Endometrial microvascular endothelial cells (primary cell): ENCODE data around the gene VWA5B2. TPM values are rescaled to one million over a fixed set of nuclear protein-coding genes. Genes with fewer than 3 reads are reported as not detected.
"Not testable (repeated sequence)": the region's sequence is repeated elsewhere in the genome, so short reads cannot be mapped to it uniquely, and the experiment has no call there.

Experiments used
- in situ Hi-C: cut with HindIII; loops from 2 replicates; pipeline ENCODE4 v1.10.0; 2017; ENCODE audit warnings: low sequenced_read_pairs, low pct_unique_long_range_greater_than_20kb; ENCODE audit errors: inconsistent ontology term
- total RNA-seq: library from RNA; depleted of rRNA; stranded (reverse); fragments of >200 nt; gene quantifications from one replicate; pipeline ENCODE4 v1.2.3, GENCODE V29; 2015; ENCODE audit errors: inconsistent ontology term

Gene VWA5B2
- total RNA-seq, 1 donor from 2014 or later, result not detected

GRCh38 chr3:184261854-184262763 is 32.7 kb downstream of the VWA5B2 start:
- in situ Hi-C loops, result no loop called here

GRCh38 chr3:184262764-184263179 is 33.4 kb downstream of the VWA5B2 start:
- in situ Hi-C loops, result no loop called here

- in situ Hi-C loops, result not testable (repeated sequence)
These were observed 37.9 kb downstream of the VWA5B2 start for GRCh38 chr3:184267249-184267648.

- in situ Hi-C loops, result no loop called here
These were observed 42.9 kb downstream of the VWA5B2 start for GRCh38 chr3:184272269-184272668.

- in situ Hi-C loops, result no loop called here
These were observed 46.0 kb downstream of the VWA5B2 start for GRCh38 chr3:184275381-184275701.

- in situ Hi-C loops, result no loop called here
These were observed 46.9 kb downstream of the VWA5B2 start, which contains the start of gene ECE2 for GRCh38 chr3:184275961-184276910. Gene ECE2, plus strand, starts transcription at chr3:184276022. Its CDS starts 132 bp downstream, at chr3:184276154.

GRCh38 chr3:184277366-184277765 is 48.0 kb downstream of the VWA5B2 start:
- in situ Hi-C loops, result no loop called here

- in situ Hi-C loops, result no loop called here
These were observed 53.6 kb downstream of the VWA5B2 start for GRCh38 chr3:184282941-184283340.

GRCh38 chr3:184283681-184284080 is 54.3 kb downstream of the VWA5B2 start:
- in situ Hi-C loops, result no loop called here

- in situ Hi-C loops, result no loop called here
These were observed 55.3 kb downstream of the VWA5B2 start for GRCh38 chr3:184284696-184285095.

GRCh38 chr3:184289426-184289938 is 60.1 kb downstream of the VWA5B2 start:
- in situ Hi-C loops, result no loop called here

- in situ Hi-C loops, result no loop called here
These were observed 60.9 kb downstream of the VWA5B2 start for GRCh38 chr3:184290331-184290730.

- in situ Hi-C loops, result no loop called here
These were observed 61.8 kb downstream of the VWA5B2 start for GRCh38 chr3:184291044-184291737.

Other genes with a start within 250 kb of the VWA5B2 start
- 7.0 TPM for gene ABCC5, start 211.7 kb upstream of the VWA5B2 start, total RNA-seq
- not detected for gene HTR3D, start 197.8 kb upstream of the VWA5B2 start, total RNA-seq
- gene HTR3C, start 176.5 kb upstream of the VWA5B2 start, total RNA-seq, result not detected
- not detected for gene HTR3E, start 132.5 kb upstream of the VWA5B2 start, total RNA-seq
- gene EIF2B5, start 94.2 kb upstream of the VWA5B2 start, total RNA-seq, result 45.3 TPM
- 27.2 TPM for gene DVL3, start 74.2 kb upstream of the VWA5B2 start, total RNA-seq
- gene AP2M1, start 54.7 kb upstream of the VWA5B2 start, total RNA-seq, result 418 TPM
- gene ABCF3, start 43.4 kb upstream of the VWA5B2 start, total RNA-seq, result 68.2 TPM
- 68.4 TPM for gene ALG3, start 19.4 kb downstream of the VWA5B2 start, total RNA-seq
- 9.2 TPM for gene EEF1AKMT4, start 20.1 kb downstream of the VWA5B2 start, total RNA-seq
- gene CAMK2N2, start 32.0 kb downstream of the VWA5B2 start, total RNA-seq, result not detected
- not detected for gene ECE2, start 46.4 kb downstream of the VWA5B2 start, total RNA-seq
- gene PSMD2, start 69.7 kb downstream of the VWA5B2 start, total RNA-seq, result 897 TPM
- 611 TPM for gene EIF4G1, start 85.0 kb downstream of the VWA5B2 start, total RNA-seq
- 73.9 TPM for gene FAM131A, start 108.0 kb downstream of the VWA5B2 start, total RNA-seq
- gene CLCN2, start 132.0 kb downstream of the VWA5B2 start, total RNA-seq, result 3.4 TPM
- 172 TPM for gene POLR2H, start 132.1 kb downstream of the VWA5B2 start, total RNA-seq
- not detected for gene THPO, start 148.6 kb downstream of the VWA5B2 start, total RNA-seq
- gene CHRD, start 150.5 kb downstream of the VWA5B2 start, total RNA-seq, result 0.09 TPM